Measurements from ENCODE around the gene NR5A2.
A peak's percentile ranks its signal among the peaks of the same experiment; 100 is the strongest.

Gene NR5A2

DNA sequence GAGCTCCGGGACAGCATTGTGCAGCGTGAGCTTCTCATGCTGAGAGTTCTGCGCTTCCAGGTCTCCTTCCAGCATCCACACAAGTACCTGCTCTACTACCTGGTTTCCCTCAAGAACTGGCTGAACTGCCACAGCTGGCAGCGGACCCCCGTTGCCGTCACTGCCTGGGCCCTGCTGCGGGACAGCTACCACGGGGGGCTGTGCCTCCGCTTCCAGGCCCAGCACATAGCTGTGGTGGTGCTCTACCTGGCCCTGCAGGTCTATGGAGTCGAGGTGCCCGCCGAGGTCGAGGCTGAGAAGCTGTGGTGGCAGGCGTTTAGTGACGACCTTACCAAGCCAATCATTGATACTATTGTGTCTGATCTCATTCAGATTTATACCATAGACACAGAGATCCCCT lies 186.4 kb downstream of the NR5A2 start:
- no peak for DNase-seq

DNA sequence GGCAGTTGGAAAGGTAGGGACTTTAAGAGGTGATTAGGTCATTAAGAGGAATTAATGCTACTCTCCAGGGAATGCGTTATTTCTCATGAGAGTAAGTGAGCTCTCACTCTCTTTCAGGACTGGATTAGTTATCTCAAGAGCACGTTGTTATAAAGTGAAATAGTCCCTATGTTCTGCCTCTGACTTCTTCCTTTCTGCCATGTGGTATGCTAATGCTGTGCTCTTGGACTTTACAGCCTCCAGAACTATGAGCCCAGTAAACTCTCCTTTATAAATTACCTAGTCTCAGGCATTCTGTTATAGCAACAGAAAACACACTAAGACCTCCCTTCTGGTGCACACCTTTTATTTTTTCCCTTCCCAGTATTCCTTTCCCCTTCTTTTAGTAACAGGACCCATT lies 187.8 kb downstream of the NR5A2 start:
- DNase-seq, result no peak

DNA sequence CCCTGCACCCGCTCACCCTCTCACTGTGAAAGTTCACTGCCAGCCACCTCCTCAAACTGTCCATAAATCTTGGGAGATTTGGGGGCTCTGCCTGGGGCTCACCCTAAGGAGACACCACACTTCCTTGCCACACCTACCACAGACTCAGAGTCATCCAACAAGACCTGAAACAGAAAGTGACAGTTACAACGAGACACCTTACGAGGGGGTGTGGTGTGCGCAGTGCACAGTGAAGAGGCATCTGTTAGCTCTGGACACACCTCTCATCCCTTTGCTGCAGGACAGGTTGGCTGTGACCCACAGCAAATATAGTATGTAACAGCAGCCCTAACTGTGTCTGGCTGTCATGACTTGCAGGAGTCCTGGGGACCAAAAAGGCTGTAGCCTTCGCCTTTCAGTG lies 190.2 kb downstream of the NR5A2 start:
- no peak for DNase-seq

DNA sequence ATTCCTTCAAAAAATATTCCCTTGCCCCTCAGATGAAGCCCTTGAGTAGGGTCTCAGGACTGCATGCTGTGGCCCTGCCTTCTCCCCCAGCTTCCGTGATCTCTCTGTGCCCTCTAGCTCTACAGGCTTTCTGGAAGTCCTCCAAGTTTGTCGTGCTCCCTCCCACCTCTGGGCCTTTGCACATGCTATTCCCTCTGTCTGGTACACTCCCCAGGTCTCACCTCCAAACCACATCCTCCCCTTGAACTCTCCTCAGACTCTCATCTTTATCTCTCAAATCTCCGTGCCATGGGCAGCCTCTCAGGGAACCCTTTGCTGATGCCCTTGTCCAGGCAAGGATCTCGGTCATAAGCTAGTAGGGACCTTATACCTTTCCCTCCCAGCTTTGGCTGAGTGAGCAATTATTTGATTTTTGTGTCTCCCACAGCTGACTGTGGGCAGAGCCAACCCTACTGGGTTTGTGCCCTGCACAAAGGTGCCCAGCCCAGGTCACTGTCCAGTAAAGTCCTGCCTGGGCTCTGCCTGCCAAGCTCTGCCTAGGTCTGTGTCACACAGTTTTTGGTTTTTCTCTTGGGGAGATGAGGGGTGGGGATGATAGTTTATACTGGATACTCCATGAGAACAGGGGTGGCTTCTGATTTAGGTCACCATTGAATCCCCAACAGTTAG lies 194.2 kb downstream of the NR5A2 start:
- no peak for DNase-seq

DNA sequence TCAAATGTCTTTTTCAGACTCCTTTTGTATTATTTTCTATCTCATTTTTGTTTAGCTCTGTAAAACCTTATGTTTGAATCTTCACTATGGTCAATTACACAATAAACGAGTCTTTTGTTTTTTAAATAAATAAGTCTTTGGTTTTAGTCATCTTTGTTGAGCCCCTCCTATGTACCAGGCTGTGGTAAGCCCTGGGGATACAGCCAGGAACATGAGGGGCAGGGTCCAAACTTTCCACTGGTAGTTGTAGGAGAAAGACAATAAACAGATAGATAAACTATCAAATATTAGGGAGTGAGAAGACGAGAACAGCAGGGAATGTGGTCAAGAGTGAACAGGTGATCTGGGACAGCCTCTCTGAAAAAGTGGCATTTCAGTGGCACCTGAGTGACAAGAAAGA lies 195.7 kb downstream of the NR5A2 start:
- DNase-seq, result no peak

DNA sequence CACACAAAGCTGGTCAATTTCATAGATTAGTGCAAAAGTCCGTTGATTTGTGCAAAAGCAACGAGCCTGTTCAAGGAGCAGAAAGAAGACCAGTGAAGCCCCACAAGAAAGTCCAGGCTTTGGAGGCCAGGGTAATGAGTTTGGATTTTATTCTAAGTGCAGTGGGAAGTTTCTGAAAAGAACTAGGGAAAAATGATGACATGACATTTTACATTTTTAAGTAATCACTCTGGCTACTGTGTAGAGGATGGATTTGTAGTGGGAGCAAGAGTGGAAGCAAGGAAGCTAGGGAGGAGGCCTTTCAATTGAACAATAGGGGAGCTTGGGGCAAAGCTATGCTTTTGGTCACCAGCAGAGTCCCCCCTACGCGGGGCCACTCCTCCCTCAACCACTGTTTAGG lies 196.1 kb downstream of the NR5A2 start:
- no peak for DNase-seq

DNA sequence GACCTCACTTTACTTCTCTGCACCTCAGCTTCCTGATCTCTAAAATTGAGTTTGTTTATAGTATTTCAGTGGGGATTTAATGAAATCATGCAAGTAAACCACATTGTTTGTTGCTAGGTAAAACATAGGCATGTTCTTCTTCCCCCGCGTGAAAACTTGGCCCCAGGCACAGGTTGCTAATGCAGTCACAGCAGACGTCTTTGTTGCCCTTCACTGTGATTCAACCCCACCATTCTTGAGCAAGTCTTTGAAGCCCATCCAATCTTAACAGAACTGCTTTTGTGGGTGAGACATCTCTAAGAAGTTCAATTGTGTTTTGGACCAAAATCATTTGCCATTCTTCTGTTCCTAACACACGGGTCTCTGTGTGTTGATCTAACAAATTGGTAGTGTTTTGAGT lies 196.8 kb downstream of the NR5A2 start:
- DNase-seq, result no peak

DNA sequence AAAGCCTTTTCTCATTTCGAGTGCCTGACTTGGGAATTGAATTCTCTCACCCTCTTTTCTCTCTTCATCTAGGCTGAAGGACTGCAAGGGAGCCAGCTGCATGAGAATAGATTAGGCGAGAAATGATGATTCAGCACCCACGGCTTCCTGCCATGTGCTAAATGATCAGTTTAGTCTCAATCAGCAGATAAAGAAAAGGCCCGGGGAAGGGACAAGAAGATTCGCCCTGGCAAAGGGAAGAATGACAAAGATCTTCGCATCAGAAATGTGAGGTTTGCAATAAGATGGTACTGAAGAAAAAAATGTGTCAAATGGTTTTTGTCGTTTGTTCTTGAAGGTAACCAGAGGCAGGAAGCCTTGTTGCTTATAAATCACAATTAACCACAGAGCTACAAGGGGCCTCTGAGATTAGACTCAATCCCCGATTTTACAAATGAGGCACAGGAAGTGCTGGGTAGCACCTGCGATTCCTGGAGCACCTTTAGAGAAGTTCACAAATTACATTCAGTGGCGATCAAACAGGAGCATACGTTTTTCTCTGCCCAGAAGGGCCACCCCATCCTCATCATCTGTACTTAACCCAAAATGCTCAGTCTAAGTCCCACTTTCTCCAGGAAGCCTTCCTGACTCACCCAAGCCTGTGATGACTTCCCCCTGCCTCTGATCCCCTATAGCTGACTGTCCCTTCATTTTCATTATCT lies 198.9 kb downstream of the NR5A2 start:
- peak; percentile 24 for DNase-seq

DNA sequence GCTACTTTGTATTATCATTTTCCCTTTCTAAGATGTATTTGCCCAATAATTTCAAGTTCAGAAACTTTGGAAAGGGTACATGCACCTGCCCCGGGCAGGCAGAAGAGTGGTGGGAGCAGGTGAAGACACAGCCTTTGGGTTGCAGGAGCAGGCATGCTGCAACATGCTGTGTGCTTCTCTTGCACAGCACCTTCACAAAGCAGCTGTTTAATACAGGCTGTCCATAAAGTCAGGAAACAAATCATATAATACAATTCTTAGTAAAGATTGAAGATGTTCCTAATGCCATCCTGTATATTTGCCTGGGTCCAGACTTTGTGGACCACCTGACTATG lies 199.4 kb downstream of the NR5A2 start:
- DNase-seq, result no peak

Measured in MV-4-11 (cell line).